T follicular helper cell (primary cell): Measurements from ENCODE around the gene CAMK2B.

Source experiments
- DNase-seq: peaks from one replicate; pipeline ENCODE4 v3.0.0-alpha.2; 2020; ENCODE audit warnings: low read depth

The CAMK2B gene

GRCh38 chr7:44330331-44330730, 4.9 kb upstream of the CAMK2B start:
- DNase-seq, result no peak

- no peak for DNase-seq
Observed at GRCh38 chr7:44329888-44330287, 4.5 kb upstream of the CAMK2B start.

GRCh38 chr7:44329081-44329480, 3.7 kb upstream of the CAMK2B start:
- DNase-seq, result no peak

- DNase-seq, result no peak
Observed at GRCh38 chr7:44327981-44328380, 2.6 kb upstream of the CAMK2B start.

- no peak for DNase-seq
Observed at GRCh38 chr7:44326261-44327125, 1.1 kb upstream of the CAMK2B start.

- no peak for DNase-seq
Observed at GRCh38 chr7:44325811-44326241, 432 bp upstream of the CAMK2B start.

- DNase-seq, result no peak
Observed at GRCh38 chr7:44324481-44325200, 753 bp downstream of the CAMK2B start.

- no peak for DNase-seq
Observed at GRCh38 chr7:44324204-44324480, 1.3 kb downstream of the CAMK2B start.

GRCh38 chr7:44323381-44324203, 1.8 kb downstream of the CAMK2B start:
- DNase-seq, result no peak

GRCh38 chr7:44322631-44323363, 2.6 kb downstream of the CAMK2B start:
- no peak for DNase-seq

GRCh38 chr7:44321796-44322195, 3.6 kb downstream of the CAMK2B start:
- DNase-seq, result no peak

- DNase-seq, result no peak
Observed at GRCh38 chr7:44320794-44321371, 4.5 kb downstream of the CAMK2B start.

GRCh38 chr7:44320141-44320540, 5.3 kb downstream of the CAMK2B start:
- DNase-seq, result no peak

- no peak for DNase-seq
Observed at GRCh38 chr7:44318332-44318731, 7.1 kb downstream of the CAMK2B start.

GRCh38 chr7:44315301-44315903, 10.0 kb downstream of the CAMK2B start:
- no peak for DNase-seq

GRCh38 chr7:44313621-44314031, 11.8 kb downstream of the CAMK2B start:
- no peak for DNase-seq

- DNase-seq, result no peak
Observed at GRCh38 chr7:44313016-44313415, 12.4 kb downstream of the CAMK2B start.

GRCh38 chr7:44311561-44312495, 13.6 kb downstream of the CAMK2B start:
- no peak for DNase-seq

GRCh38 chr7:44310221-44310848, 15.1 kb downstream of the CAMK2B start:
- no peak for DNase-seq
